ENCODE data around the gene SRMS.

Gene SRMS

DNA sequence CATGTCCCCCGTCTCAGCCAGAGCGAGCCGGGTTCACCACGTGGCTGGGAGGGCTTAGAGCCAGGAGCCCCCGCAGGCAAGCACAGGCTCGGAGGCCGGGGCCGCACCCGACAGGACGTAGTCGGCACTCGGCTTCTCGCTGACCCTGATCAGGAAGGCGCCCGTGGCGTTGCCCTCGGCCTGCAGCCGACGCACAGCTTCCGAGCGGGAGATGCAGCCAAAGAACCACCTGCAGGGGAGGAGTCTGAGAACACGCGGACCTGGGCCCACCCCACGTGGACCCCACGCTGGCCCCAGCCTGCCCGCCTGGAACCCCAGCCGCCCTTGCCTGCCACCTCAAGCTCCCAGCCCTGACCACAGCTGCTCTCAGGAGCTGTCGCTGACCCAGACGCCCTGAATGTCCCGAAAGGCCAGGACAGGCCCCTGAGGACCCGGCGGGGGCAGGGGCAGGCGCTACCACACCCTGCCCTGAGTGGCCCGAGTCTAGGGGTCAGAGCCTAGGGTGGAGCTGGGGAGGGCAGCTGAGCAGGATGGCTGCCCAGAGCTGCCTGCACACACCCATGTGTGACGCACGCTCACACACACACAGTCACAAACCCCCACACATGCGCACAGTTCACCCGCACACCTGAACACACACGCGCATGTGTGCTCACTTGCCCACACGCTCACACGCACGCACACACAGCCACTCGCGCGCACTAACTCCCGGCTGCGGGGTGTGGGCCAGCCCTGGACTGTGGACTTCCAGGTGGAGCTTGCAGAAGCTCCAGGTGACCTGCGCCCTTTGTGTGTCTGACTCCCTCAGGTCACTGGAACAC is 12.5 kb downstream of the SRMS start:
- H3K27ac ChIP-seq = no peak overlapping the region
- H3K9ac ChIP-seq (ENCODE audit: insufficient read length) = no peak overlapping the region
- no peaks in the 10 kb centered on the region for H3K36me3 ChIP-seq (ENCODE audit: insufficient read depth, low read length)
- no peak for DNase-seq (ENCODE audit: low read depth, low spot score)
- TF ChIP-seq EZH2 (IDR thresholded peaks at IDR 0.05) (no peak), POLR2AphosphoS5 (IDR thresholded peaks at IDR 0.05; ENCODE audit: borderline replicate concordance, low read depth, low read length) (no peak), FOXP2 (optimal IDR thresholded peaks at IDR 0.05; ENCODE audit: control extremely low read depth, extremely low read length, insufficient read depth) (no peak)
- no peak overlapping the region for H3K4me3 ChIP-seq
- no peaks in the 10 kb centered on the region for H3K9me3 ChIP-seq (ENCODE audit: low read depth, low read length)

- Histone ChIP-seq H3K9ac (ENCODE audit: insufficient read length) (no peak overlapping the region), H3K27ac (no peak overlapping the region), H3K4me3 (no peak overlapping the region), H3K36me3 (ENCODE audit: insufficient read depth, low read length) (no peaks in the 10 kb centered on the region), H3K9me3 (ENCODE audit: low read depth, low read length) (no peaks in the 10 kb centered on the region)
- no peak for DNase-seq (ENCODE audit: low read depth, low spot score)
- TF ChIP-seq FOXP2 (optimal IDR thresholded peaks at IDR 0.05; ENCODE audit: control extremely low read depth, extremely low read length, insufficient read depth) (no peak), POLR2AphosphoS5 (IDR thresholded peaks at IDR 0.05; ENCODE audit: borderline replicate concordance, low read depth, low read length) (no peak), EZH2 (IDR thresholded peaks at IDR 0.05) (no peak)
Measured at GRCh38 chr20:63534427-63534830, 13.1 kb downstream of the SRMS start.

- no peak overlapping the region for H3K27ac ChIP-seq
- H3K4me3 ChIP-seq = no peak overlapping the region
- no peaks in the 10 kb centered on the region for H3K9me3 ChIP-seq (ENCODE audit: low read depth, low read length)
- TF ChIP-seq POLR2AphosphoS5 (IDR thresholded peaks at IDR 0.05; ENCODE audit: borderline replicate concordance, low read depth, low read length) (no peak), EZH2 (IDR thresholded peaks at IDR 0.05) (no peak), FOXP2 (optimal IDR thresholded peaks at IDR 0.05; ENCODE audit: control extremely low read depth, extremely low read length, insufficient read depth) (no peak)
- H3K36me3 ChIP-seq (ENCODE audit: insufficient read depth, low read length) = no peaks in the 10 kb centered on the region
- DNase-seq (ENCODE audit: low read depth, low spot score) = no peak
- H3K9ac ChIP-seq (ENCODE audit: insufficient read length) = no peak overlapping the region
Measured at GRCh38 chr20:63533871-63534393, 13.6 kb downstream of the SRMS start.

DNA sequence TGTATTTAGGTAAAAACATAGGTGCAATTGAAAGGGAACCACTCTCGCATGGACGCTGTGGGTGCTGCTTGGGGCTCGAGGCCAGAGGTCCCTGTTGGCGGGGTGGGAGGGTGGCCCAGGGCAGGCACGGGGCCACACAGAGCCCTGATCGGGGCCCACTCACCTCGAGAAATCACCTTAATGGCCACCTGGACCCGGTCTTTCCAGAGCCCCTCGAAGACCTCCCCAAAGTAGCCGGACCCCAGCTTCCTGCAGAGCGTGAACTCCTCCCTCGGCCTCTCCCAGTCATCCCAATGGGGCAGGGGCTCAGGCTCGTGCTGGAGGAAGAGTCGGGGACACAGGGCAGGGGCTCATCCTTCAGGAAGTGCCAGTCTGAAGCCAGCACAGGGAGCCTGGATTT is 14.2 kb downstream of the SRMS start:
- no peaks in the 10 kb centered on the region for H3K36me3 ChIP-seq (ENCODE audit: insufficient read depth, low read length)
- H3K4me3 ChIP-seq = no peak overlapping the region
- no peak for DNase-seq (ENCODE audit: low read depth, low spot score)
- no peak overlapping the region for H3K27ac ChIP-seq
- no peaks in the 10 kb centered on the region for H3K9me3 ChIP-seq (ENCODE audit: low read depth, low read length)
- H3K9ac ChIP-seq (ENCODE audit: insufficient read length) = no peak overlapping the region
- no peak for TF ChIP-seq FOXP2 (optimal IDR thresholded peaks at IDR 0.05; ENCODE audit: control extremely low read depth, extremely low read length, insufficient read depth)
- TF ChIP-seq POLR2AphosphoS5 (IDR thresholded peaks at IDR 0.05; ENCODE audit: borderline replicate concordance, low read depth, low read length) = no peak
- TF ChIP-seq EZH2 (IDR thresholded peaks at IDR 0.05) = no peak

GRCh38 chr20:63532449-63532971 is 15.0 kb downstream of the SRMS start:
- DNase-seq (ENCODE audit: low read depth, low spot score) = no peak
- Histone ChIP-seq H3K4me3 (no peak overlapping the region), H3K9me3 (ENCODE audit: low read depth, low read length) (no peaks in the 10 kb centered on the region), H3K27ac (no peak overlapping the region), H3K9ac (ENCODE audit: insufficient read length) (no peak overlapping the region), H3K36me3 (ENCODE audit: insufficient read depth, low read length) (no peaks in the 10 kb centered on the region)
- TF ChIP-seq EZH2 (IDR thresholded peaks at IDR 0.05) (no peak), POLR2AphosphoS5 (IDR thresholded peaks at IDR 0.05; ENCODE audit: borderline replicate concordance, low read depth, low read length) (no peak), FOXP2 (optimal IDR thresholded peaks at IDR 0.05; ENCODE audit: control extremely low read depth, extremely low read length, insufficient read depth) (no peak)

- Histone ChIP-seq H3K4me3 (no peak overlapping the region), H3K9ac (ENCODE audit: insufficient read length) (no peak overlapping the region), H3K27ac (no peak overlapping the region), H3K9me3 (ENCODE audit: low read depth, low read length) (no peaks in the 10 kb centered on the region), H3K36me3 (ENCODE audit: insufficient read depth, low read length) (no peaks in the 10 kb centered on the region)
- no peak for DNase-seq (ENCODE audit: low read depth, low spot score)
- no peak for TF ChIP-seq EZH2 (IDR thresholded peaks at IDR 0.05)
- no peak for TF ChIP-seq FOXP2 (optimal IDR thresholded peaks at IDR 0.05; ENCODE audit: control extremely low read depth, extremely low read length, insufficient read depth)
- no peak for TF ChIP-seq POLR2AphosphoS5 (IDR thresholded peaks at IDR 0.05; ENCODE audit: borderline replicate concordance, low read depth, low read length)
Measured at GRCh38 chr20:63531686-63532448, 15.7 kb downstream of the SRMS start.

GRCh38 chr20:63530788-63531160 is 16.8 kb downstream of the SRMS start:
- Histone ChIP-seq H3K9me3 (ENCODE audit: low read depth, low read length) (no peaks in the 10 kb centered on the region), H3K36me3 (ENCODE audit: insufficient read depth, low read length) (no peaks in the 10 kb centered on the region), H3K9ac (ENCODE audit: insufficient read length) (no peak overlapping the region), H3K4me3 (no peak overlapping the region), H3K27ac (no peak overlapping the region)
- TF ChIP-seq FOXP2 (optimal IDR thresholded peaks at IDR 0.05; ENCODE audit: control extremely low read depth, extremely low read length, insufficient read depth) (no peak), POLR2AphosphoS5 (IDR thresholded peaks at IDR 0.05; ENCODE audit: borderline replicate concordance, low read depth, low read length) (no peak), EZH2 (IDR thresholded peaks at IDR 0.05) (no peak)
- DNase-seq (ENCODE audit: low read depth, low spot score) = no peak
